Vagina (tissue), 2 donors: ENCODE results near the gene CUEDC1. TPM values are rescaled to one million over a fixed set of nuclear protein-coding genes. Genes with fewer than 3 reads are reported as not detected.
A peak's percentile ranks its signal among the peaks of the same experiment; 100 is the strongest.

Experiments used
- DNase-seq, 2 donors: peaks; one replicate each; pipeline ENCODE4 v3.0.0-alpha.2; 2017; ENCODE audit errors: extremely low spot score in 2 of 2
- H3K27ac ChIP-seq: fragments of 200-600 bp; sonication (generic); one replicate; pipeline ENCODE4 v1.5.1; 2019
- H3K27me3 ChIP-seq: fragments of 200-600 bp; sonication (generic); one replicate; pipeline ENCODE4 v1.5.1; 2019
- H3K36me3 ChIP-seq, 2 donors: fragments of 200-600 bp; sonication (generic); one replicate each; pipeline ENCODE4 v1.5.1; 2017 to 2019
- H3K4me1 ChIP-seq: fragments of 200-600 bp; sonication (generic); one replicate; pipeline ENCODE4 v1.5.1; 2019
- H3K4me3 ChIP-seq, 2 donors: fragments of 200-600 bp; sonication (generic); 1 replicate in 1 of 2; 2 replicates in 1 of 2; pipeline ENCODE4 v1.5.1; 2016 to 2019
- H3K9me3 ChIP-seq: fragments of 200-600 bp; sonication (generic); one replicate; pipeline ENCODE4 v1.5.1; 2019
- CTCF ChIP-seq, 3 experiments: fragments of 450-650 bp in 2 of 3; fragments of 200-600 bp in 1 of 3; sonication (generic) in 1 of 3; IDR thresholded peaks; one replicate each; pipeline ENCODE4 v1.5.1; 2017 to 2019; ENCODE audit warnings: antibody characterized with exemption in 3 of 3, mild to moderate bottlenecking in 2 of 3, moderate library complexity in 2 of 3
- POLR2A ChIP-seq, 2 donors: fragments of 450-650 bp; IDR thresholded peaks; one replicate each; pipeline ENCODE4 v1.6.1; 2017; ENCODE audit warnings: antibody characterized with exemption in 2 of 2, mild to moderate bottlenecking in 2 of 2, moderate library complexity in 2 of 2
- POLR2AphosphoS5 ChIP-seq, 2 donors: sonication (generic); formaldehyde crosslinking; IDR thresholded peaks; one replicate each; pipeline ENCODE4 v1.9.0; 2017; ENCODE audit warnings: antibody characterized with exemption in 2 of 2, mild to moderate bottlenecking in 2 of 2, low read depth in 1 of 2; ENCODE audit not compliant: insufficient read depth in 1 of 2
- intact Hi-C: fragments of 100-400 bp; cut with DNase I; formaldehyde crosslinking; loops from one replicate; pipeline ENCODE4 v1.15.1; 2023
- total RNA-seq: library from RNA; depleted of rRNA; stranded (reverse); fragments of >200 nt; gene quantifications from one replicate; pipeline ENCODE4 v1.2.3, GENCODE V29; 2016

The CUEDC1 gene
- total RNA-seq, 1 donor from 2014 or later, result 28.7 TPM

DNA sequence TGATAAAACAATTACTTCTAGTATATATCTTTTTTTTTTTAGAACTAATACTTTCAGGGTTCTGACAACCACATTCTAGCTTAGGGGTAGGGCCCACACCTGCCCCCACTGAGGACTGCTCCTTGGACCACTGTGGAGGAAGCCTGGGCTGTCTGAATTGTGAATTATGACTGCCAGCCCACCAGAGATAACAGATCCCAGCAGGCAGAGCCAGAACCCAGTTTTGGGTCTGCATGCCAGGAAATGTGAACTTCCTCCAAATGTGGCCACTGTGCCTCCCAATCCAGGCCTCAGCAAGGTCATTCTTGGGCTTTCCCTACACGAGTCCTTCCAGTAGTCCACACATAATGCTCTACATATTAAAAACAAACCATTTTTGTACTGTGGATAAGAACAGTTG, 16.9 kb upstream of the CUEDC1 start:
- intact Hi-C loops, result no loop called here
- H3K27me3 ChIP-seq, result no peaks in the 10 kb centered on the region
- H3K36me3 ChIP-seq, result peaks cover 0 to 50% of the 10 kb centered on the region in 2 donors
- H3K27ac ChIP-seq, result no peak overlapping the region
- H3K4me3 ChIP-seq, result no peak overlapping the region
- no peaks in the 10 kb centered on the region for H3K4me1 ChIP-seq
- TF ChIP-seq POLR2AphosphoS5 (IDR thresholded peaks at IDR 0.05; ENCODE audit: insufficient read depth in 1 of 2, low read depth in 1 of 2) (no peak), CTCF (IDR thresholded peaks at IDR 0.05) (no peak), POLR2A (IDR thresholded peaks at IDR 0.05) (no peak)
- no peaks in the 10 kb centered on the region for H3K9me3 ChIP-seq
- peak in 1 of 2 donors; percentile 52 for DNase-seq

DNA sequence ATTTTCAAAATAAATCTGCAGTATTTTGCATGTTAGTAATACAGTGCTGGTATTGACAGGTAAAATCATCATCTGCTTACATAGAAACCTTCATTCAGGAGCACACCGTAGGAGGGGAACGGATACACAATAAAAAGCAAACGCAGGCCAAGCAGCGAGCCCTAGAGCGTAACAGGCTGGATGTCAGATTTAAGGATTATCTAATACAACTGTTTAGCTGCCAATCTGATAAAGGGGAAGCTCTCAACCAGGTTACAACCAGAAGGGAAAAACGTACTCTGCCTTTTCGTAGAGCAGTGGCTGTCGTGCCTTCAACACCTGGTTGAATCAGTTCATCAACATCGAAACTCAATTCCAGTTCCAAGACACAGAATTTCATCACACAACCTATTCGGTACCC, 16.4 kb upstream of the CUEDC1 start:
- intact Hi-C loops, result no loop called here
- Histone ChIP-seq H3K4me3 (no peak overlapping the region), H3K36me3 (peaks cover 0 to 45% of the 10 kb centered on the region in 2 donors), H3K4me1 (no peaks in the 10 kb centered on the region), H3K27me3 (no peaks in the 10 kb centered on the region), H3K9me3 (no peaks in the 10 kb centered on the region), H3K27ac (no peak overlapping the region)
- TF ChIP-seq CTCF (IDR thresholded peaks at IDR 0.05) (no peak), POLR2AphosphoS5 (IDR thresholded peaks at IDR 0.05; ENCODE audit: insufficient read depth in 1 of 2, low read depth in 1 of 2) (no peak), POLR2A (IDR thresholded peaks at IDR 0.05) (no peak)
- DNase-seq, result peak in 1 of 2 donors; percentile 29

GRCh38 chr17:57970710-57971109, 15.5 kb upstream of the CUEDC1 start:
- no peak for DNase-seq
- intact Hi-C loops, result no loop called here
- Histone ChIP-seq H3K4me3 (no peak overlapping the region), H3K36me3 (peaks cover 0 to 36% of the 10 kb centered on the region in 2 donors), H3K9me3 (no peaks in the 10 kb centered on the region), H3K27me3 (no peaks in the 10 kb centered on the region), H3K4me1 (no peaks in the 10 kb centered on the region), H3K27ac (no peak overlapping the region)
- TF ChIP-seq POLR2A (IDR thresholded peaks at IDR 0.05), result no peak
- TF ChIP-seq POLR2AphosphoS5 (IDR thresholded peaks at IDR 0.05; ENCODE audit: insufficient read depth in 1 of 2, low read depth in 1 of 2), result no peak
- no peak for TF ChIP-seq CTCF (IDR thresholded peaks at IDR 0.05)

DNA sequence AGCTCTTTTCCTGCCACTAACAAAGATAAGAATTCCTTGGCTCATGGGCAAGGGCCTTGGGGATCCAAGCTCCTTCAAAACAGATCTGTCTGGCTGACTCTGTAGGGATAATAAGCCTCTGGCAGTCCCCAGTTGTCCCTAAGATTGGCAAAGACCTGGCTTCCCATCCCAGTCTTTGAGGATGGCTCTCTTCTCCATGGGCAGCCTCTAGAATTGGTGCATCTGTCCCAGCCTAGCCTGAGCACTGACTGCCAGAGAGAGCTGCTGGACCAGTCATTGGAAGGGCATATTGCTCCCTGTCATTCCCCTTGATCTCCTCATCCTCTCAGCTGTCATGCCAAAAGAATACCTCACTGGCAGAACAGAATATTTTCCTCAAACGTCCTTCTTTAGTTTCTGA, 13.2 kb upstream of the CUEDC1 start:
- TF ChIP-seq CTCF (IDR thresholded peaks at IDR 0.05) (no peak), POLR2AphosphoS5 (IDR thresholded peaks at IDR 0.05; ENCODE audit: insufficient read depth in 1 of 2, low read depth in 1 of 2) (no peak), POLR2A (IDR thresholded peaks at IDR 0.05) (no peak)

DNA sequence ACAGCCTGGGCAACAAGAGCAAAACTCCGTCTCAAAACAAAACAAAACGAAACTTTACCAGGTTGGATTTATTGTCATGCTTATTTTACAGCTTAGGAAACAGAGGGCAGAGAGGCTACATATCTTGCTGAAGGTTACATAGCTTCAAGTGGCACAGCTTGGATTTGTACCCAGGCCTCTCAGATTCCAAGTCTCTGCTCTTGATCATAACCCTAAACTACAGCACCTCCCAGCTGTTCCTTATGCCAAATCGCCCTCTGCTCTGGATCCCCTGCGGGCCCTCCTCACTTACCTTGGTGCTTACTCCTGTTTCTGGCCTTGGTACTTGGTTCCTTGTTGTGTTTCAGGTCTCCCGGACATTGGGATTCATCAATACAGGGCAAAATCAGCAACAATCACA, 11.7 kb upstream of the CUEDC1 start:
- H3K27me3 ChIP-seq, result no peaks in the 10 kb centered on the region
- peak; percentile 19 to 25 for DNase-seq
- no peak overlapping the region for H3K27ac ChIP-seq
- no peak overlapping the region for H3K4me3 ChIP-seq
- H3K9me3 ChIP-seq, result no peaks in the 10 kb centered on the region
- H3K36me3 ChIP-seq, result peaks cover 0 to 1% of the 10 kb centered on the region in 2 donors
- no peaks in the 10 kb centered on the region for H3K4me1 ChIP-seq
- TF ChIP-seq POLR2A (IDR thresholded peaks at IDR 0.05) (no peak), CTCF (IDR thresholded peaks at IDR 0.05) (no peak), POLR2AphosphoS5 (IDR thresholded peaks at IDR 0.05; ENCODE audit: insufficient read depth in 1 of 2, low read depth in 1 of 2) (no peak)
- intact Hi-C loops, result no loop called here

More for the DNA sequence above, 13.2 kb upstream of the CUEDC1 start:
- Histone ChIP-seq H3K4me1 (no peaks in the 10 kb centered on the region), H3K27ac (no peak overlapping the region), H3K36me3 (peaks cover 0 to 17% of the 10 kb centered on the region in 2 donors), H3K4me3 (no peak overlapping the region), H3K27me3 (no peaks in the 10 kb centered on the region), H3K9me3 (no peaks in the 10 kb centered on the region)
- intact Hi-C loops, result no loop called here
- DNase-seq, result peak; percentile 47 to 58
